Neural progenitor cell (in vitro differentiated cells): ENCODE results near the gene KDM2B.

Source experiments
- EZH2 ChIP-seq: fragments of 200-600 bp; sonication (generic); IDR thresholded peaks from 2 replicates; pipeline ENCODE4 v1.6.1; 2017; ENCODE audit warnings: antibody characterized with exemption, mild to moderate bottlenecking, moderate library complexity
- EZH2phosphoT487 ChIP-seq: fragments of 200-600 bp; sonication (generic); IDR thresholded peaks from 2 replicates; pipeline ENCODE4 v1.6.1; 2017; ENCODE audit warnings: antibody characterized with exemption
- TF ChIP-seq, protein P1 (sequence below): fragments of 200-600 bp; sonication (generic); IDR thresholded peaks from 2 replicates; pipeline ENCODE4 v1.5.1; 2017; ENCODE audit warnings: antibody characterized with exemption, mild to moderate bottlenecking

DNA sequence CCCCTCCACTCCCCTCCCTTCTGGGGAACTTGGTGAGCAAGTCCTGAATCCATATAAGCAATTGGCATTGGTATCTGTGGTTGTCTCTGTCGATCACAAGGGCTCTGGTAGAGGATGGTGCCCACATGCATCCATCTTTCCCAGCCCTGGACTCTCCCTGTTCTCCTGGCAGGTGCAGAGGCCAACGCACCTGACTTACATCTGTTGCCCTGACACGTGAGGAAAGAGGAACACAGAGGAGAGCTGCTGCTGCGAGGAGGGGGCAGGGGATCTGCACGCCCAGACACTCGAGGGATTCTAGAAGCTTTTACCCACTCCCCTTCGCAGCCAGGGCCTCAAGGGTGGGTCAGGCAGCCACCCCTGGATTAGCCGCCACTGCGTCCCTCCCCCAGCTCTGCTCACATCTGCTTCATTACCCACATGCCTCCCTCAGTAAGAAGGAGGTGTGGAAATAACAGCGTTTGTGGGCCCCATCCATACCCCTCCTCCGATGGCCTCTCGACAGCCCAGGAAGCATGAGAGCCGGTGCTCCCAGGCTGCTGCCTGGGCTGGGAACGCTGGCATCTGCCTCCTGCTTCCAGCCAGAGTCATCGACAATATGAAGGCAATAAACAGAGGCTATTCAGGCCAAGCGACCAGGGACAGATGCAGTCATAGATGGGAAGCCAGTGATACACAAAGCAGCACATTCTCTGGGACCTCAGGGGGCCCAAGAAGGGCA lies 56.5 kb downstream of the KDM2B start:
- TF ChIP-seq, protein P1, sequence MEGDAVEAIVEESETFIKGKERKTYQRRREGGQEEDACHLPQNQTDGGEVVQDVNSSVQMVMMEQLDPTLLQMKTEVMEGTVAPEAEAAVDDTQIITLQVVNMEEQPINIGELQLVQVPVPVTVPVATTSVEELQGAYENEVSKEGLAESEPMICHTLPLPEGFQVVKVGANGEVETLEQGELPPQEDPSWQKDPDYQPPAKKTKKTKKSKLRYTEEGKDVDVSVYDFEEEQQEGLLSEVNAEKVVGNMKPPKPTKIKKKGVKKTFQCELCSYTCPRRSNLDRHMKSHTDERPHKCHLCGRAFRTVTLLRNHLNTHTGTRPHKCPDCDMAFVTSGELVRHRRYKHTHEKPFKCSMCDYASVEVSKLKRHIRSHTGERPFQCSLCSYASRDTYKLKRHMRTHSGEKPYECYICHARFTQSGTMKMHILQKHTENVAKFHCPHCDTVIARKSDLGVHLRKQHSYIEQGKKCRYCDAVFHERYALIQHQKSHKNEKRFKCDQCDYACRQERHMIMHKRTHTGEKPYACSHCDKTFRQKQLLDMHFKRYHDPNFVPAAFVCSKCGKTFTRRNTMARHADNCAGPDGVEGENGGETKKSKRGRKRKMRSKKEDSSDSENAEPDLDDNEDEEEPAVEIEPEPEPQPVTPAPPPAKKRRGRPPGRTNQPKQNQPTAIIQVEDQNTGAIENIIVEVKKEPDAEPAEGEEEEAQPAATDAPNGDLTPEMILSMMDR = no peak
- TF ChIP-seq EZH2 (no peak), EZH2phosphoT487 (no peak)
